HepG2 (cell line): ENCODE measurements around the gene DZANK1. TPM values are rescaled to one million over a fixed set of nuclear protein-coding genes. Genes with fewer than 3 reads are reported as not detected.

Experiments
- CERS6 ChIP-seq: sonication (generic); formaldehyde crosslinking; IDR thresholded peaks from 2 replicates; pipeline ENCODE4 v1.5.0; 2020; ENCODE audit warnings: missing genetic modification reagents
- HNF4G ChIP-seq, 2 experiments: sonication (generic) in 1 of 2; formaldehyde crosslinking in 1 of 2; IDR thresholded peaks; 2 replicates each; pipeline versions ENCODE4 v1.4.0 to v1.6.1; 2011 to 2020; ENCODE audit warnings: borderline replicate concordance in 2 of 2, low read depth in 2 of 2, mild to moderate bottlenecking in 2 of 2, low read length in 1 of 2, missing genetic modification reagents in 1 of 2, moderate library complexity in 1 of 2
- NFIB ChIP-seq: sonication (generic); formaldehyde crosslinking; IDR thresholded peaks from 2 replicates; pipeline ENCODE4 v1.9.0; 2021; ENCODE audit warnings: missing genetic modification reagents, mild to moderate bottlenecking, borderline replicate concordance
- NONO ChIP-seq, 2 experiments: fragments of 450-650 bp in 1 of 2; sonication (generic) in 1 of 2; formaldehyde crosslinking in 1 of 2; IDR thresholded peaks in 1 of 2; conservative IDR thresholded peaks in 1 of 2; 2 replicates each; pipeline versions ENCODE4 v1.6.1 to v1.8.0; 2017 to 2022; ENCODE audit warnings: mild to moderate bottlenecking in 1 of 2, missing genetic modification reagents in 1 of 2, moderate library complexity in 1 of 2
- NR3C1 ChIP-seq: sonication (generic); formaldehyde crosslinking; IDR thresholded peaks from 2 replicates; pipeline ENCODE4 v1.4.0; 2020; ENCODE audit warnings: missing genetic modification reagents
- PHF5A ChIP-seq: IDR thresholded peaks from one replicate; pipeline ENCODE4 v1.6.1; 2018; ENCODE audit warnings: low read depth, missing genetic modification reagents; ENCODE audit not compliant: unreplicated experiment
- RORA ChIP-seq: sonication (generic); formaldehyde crosslinking; IDR thresholded peaks from 2 replicates; pipeline ENCODE4 v1.5.0; 2020; ENCODE audit warnings: mild to moderate bottlenecking, missing genetic modification reagents, moderate library complexity
- SMARCC2 ChIP-seq: fragments of 450-650 bp; IDR thresholded peaks from 2 replicates; pipeline ENCODE4 v1.6.1; 2017; ENCODE audit warnings: antibody characterized with exemption, mild to moderate bottlenecking
- WIZ ChIP-seq: sonication (generic); formaldehyde crosslinking; IDR thresholded peaks from 2 replicates; pipeline ENCODE4 v1.5.1; 2020; ENCODE audit warnings: mild to moderate bottlenecking, missing genetic modification reagents
- ZGPAT ChIP-seq: IDR thresholded peaks from 2 replicates; pipeline ENCODE4 v1.6.1; 2016; ENCODE audit warnings: mild to moderate bottlenecking
- ZHX2 ChIP-seq, 2 experiments: sonication (generic) in 1 of 2; formaldehyde crosslinking in 1 of 2; IDR thresholded peaks; 2 replicates each; pipeline versions ENCODE4 v1.6.1 to v1.9.0; 2014 to 2022; ENCODE audit warnings: antibody characterized with exemption in 1 of 2, borderline replicate concordance in 1 of 2, inconsistent platforms in 1 of 2, low read depth in 1 of 2, missing genetic modification reagents in 1 of 2
- ZNF124 ChIP-seq: sonication (generic); formaldehyde crosslinking; IDR thresholded peaks from 2 replicates; pipeline ENCODE4 v1.4.0; 2020; ENCODE audit warnings: missing genetic modification reagents
- ZNF180 ChIP-seq: sonication (generic); formaldehyde crosslinking; IDR thresholded peaks from 2 replicates; pipeline ENCODE4 v1.4.0; 2020; ENCODE audit warnings: low read depth, missing genetic modification reagents, borderline replicate concordance
- ZNF512 ChIP-seq: sonication (generic); formaldehyde crosslinking; IDR thresholded peaks from 2 replicates; pipeline ENCODE4 v1.4.0; 2020; ENCODE audit warnings: mild to moderate bottlenecking, missing genetic modification reagents
- ZSCAN9 ChIP-seq: IDR thresholded peaks from 2 replicates; pipeline ENCODE4 v1.6.1; 2016; ENCODE audit warnings: borderline replicate concordance
- polyA plus RNA-seq, 8 experiments: library from polyadenylated mRNA; depleted of rRNA in 3 of 8; stranded (reverse) in 7 of 8; unstranded in 1 of 8; fragments of >200 nt; fragmentation: Illumina TruSeq in 4 of 8; extraction: Trizol in 4 of 8; gene quantifications; 2 replicates each; pipeline versions ENCODE4 v1.2.1 to v1.2.3, GENCODE V29; 2011 to 2016; ENCODE audit warnings: low read depth in 4 of 8, missing spikeins in 1 of 8, mixed read lengths in 1 of 8; ENCODE audit not compliant: insufficient read depth in 1 of 8
- total RNA-seq, 5 experiments: library from RNA; depleted of rRNA; stranded (reverse); fragments of >200 nt; fragmentation: Illumina TruSeq; extraction: Trizol; gene quantifications; 2 replicates each; pipeline ENCODE4 v1.2.3, GENCODE V29; 2016; ENCODE audit warnings: low read depth in 1 of 5

DZANK1 gene
- total and polyA plus RNA-seq, 2 of the 13 experiments (the other 11 are each of a cell fraction or from before 2014, with no cell fraction given) = 1.6 to 3.2 TPM

GRCh38 chr20:18496740-18497592, 30.1 kb upstream of the DZANK1 start, which contains the start of gene RBBP9 (continued):
- no peak for TF ChIP-seq ZNF512
- TF ChIP-seq HNF4G (IDR thresholded peaks at IDR 0.05; ENCODE audit: borderline replicate concordance, low read depth, low read length) = no peak
- peak; percentile 47; the same call in 1 of the 2 replicates for TF ChIP-seq HNF4G (CRISPR knock-in tag; IDR thresholded peaks at IDR 0.05; ENCODE audit: borderline replicate concordance, low read depth)
- 0 out of 2 replicates have a peak, but pooled peaks have one; percentile 60 for TF ChIP-seq NR3C1 (CRISPR knock-in tag)
- TF ChIP-seq ZSCAN9 (CRISPR knock-in tag) = peak; percentile 47; the same call in 1 of the 2 replicates
- no peak; the same call in 1 of the 2 replicates for TF ChIP-seq ZNF124
- peak; percentile 74 for TF ChIP-seq ZGPAT (CRISPR knock-in tag)
- TF ChIP-seq RORA (CRISPR knock-in tag) = no peak
- no peak for TF ChIP-seq CERS6 (CRISPR knock-in tag)
- TF ChIP-seq NFIB = no peak
- no peak for TF ChIP-seq SMARCC2
- TF ChIP-seq PHF5A (CRISPR knock-in tag) = peak; percentile 65
- no peak for TF ChIP-seq NONO (IDR thresholded peaks at IDR 0.05)
- peak; percentile 93 for TF ChIP-seq NONO (CRISPR knock-in tag; conservative IDR thresholded peaks at IDR 0.05)
- TF ChIP-seq ZHX2 (IDR thresholded peaks at IDR 0.05; ENCODE audit: low read depth) = peak; percentile 85
- no peak for TF ChIP-seq ZHX2 (CRISPR knock-in tag; IDR thresholded peaks at IDR 0.05; ENCODE audit: borderline replicate concordance)
- 0 out of 2 replicates have a peak, but pooled peaks have one; percentile 83 for TF ChIP-seq WIZ (CRISPR knock-in tag)
- no peak for TF ChIP-seq ZNF180 (CRISPR knock-in tag)
